Hypothalamus (tissue), 51 donors: ENCODE measurements around the gene RGPD8.

Experiments used
- DNase-seq, 51 donors: peaks; one replicate each; lab custom pipeline; 2025; lab: John Stamatoyannopoulos, UW

The RGPD8 gene

DNA sequence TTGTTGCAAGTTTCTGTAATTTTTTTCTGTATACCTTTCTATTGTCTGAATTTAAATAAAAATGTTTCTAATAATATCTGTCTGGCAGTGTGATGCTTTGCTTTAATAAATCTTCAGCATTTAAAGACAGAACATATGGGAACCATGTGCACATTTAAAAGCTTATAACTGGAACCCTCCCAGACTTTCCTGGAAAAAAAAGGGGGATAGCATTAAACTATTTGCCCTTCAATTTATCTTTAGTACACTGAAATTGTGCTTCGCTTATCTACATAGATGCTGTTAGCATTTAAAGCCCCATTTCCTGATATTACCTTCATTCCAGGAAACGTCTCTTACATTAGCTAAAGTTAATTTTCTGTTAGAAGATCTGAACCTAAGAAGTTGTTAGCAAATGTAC, 93.5 kb downstream of the RGPD8 start:
- no peak for DNase-seq

DNA sequence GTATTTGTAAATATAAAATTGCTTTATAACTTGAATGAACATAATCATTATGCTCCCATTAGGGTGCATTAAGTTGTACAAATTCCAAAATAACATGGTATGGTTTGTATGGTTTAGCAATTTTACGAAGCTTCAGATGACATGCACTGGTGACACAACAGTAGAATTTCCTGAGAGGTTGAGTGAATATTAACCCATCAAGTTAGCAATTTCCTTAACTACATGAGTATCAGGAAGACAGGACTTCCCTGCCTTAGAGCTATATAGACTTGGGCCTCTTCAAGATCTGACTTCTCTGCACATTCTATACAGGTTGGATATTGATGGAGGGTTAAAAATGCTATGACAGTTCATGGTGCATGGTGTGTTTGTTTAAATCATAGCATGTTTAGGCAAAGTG, 97.8 kb downstream of the RGPD8 start:
- DNase-seq, result no peak

DNA sequence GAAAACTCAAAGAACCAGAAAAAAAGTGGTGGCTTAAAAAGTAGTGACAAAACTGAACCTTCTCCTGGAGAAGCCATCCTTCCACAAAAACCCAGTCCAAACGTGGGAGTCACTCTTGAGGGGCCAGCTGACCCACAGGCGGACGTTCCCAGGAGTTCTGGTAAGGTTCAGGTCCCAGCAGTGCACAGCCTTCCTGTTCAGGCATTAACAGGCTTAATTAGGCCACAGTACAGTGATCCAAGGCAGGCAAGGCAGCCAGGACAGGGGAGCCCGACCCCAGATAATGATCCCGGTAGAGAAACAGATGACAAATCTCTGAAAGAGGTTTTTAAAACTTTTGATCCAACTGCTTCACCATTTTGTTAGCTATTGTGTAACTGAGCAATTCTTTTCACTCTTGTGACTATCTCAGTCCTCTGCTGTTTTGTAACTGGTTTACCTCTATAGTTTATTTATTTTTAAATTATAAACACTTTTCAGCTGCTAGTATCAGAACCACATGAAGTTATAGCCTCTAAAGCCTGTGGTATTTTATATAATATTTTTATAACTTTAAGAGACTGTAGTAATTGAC, 101.2 kb downstream of the RGPD8 start:
- DNase-seq, result no peak

DNA sequence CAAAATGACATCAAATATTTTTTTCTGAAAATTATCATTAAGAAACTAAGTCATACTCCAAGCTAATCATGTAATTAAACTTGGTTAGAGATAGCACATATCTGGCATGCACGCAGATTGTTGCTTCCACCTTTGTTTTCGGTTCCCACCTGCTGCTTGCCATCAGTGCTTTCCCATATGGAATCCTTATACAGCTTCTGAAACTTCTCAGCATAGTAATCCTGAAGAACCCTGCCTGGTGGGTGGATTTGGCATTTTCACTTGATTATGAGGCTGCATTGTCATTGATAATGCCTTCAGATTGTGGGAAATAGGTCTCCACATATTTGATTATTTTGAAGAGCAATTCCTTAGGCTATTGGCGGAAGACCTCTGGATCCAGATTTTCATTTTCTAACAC, 110.5 kb downstream of the RGPD8 start:
- no peak for DNase-seq

DNA sequence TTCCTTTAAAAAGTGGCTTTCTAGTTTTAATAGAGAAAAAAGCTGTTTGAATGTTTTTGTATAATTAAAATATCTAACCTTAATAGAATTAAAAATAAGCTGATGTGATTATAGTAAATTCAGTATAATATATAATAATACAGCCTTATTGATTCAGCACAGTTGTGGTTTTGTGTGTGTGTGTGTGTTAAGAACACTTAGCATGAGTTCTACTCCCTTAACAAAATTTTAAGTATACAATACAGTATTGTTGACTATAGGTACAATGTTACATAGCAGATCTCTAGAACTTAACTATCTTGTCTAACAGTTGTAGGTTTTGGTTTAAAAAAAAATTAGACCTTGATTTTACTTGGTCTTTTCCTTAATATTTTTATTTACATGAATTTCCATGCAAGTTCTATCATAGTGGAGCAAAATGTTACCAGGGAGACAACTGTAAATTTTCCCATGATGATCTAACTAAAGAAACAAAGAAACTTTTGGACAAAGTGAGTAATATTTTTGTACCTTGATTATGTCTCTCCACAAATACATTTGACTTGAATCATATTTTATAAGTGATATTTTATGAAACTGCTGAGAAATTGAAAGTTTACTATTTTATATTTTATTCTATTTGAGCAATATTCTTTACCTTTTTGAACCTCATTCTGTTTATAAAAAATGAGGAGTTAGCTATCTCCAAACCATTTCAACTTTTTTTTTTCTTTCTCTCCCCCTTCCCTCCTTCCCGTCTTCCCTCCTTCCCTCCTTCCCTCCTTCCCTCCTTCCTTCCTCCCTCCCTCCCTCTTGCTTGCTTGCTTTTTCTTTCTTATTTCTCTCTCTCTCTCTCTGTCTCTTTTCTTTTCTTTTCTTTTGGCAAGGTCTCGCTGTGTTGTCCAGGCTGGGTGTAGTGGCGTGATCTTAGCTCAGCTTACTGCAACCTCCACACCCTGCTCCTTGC, 111.8 kb downstream of the RGPD8 start:
- DNase-seq, result no peak
